ENCODE measurements around the gene ITPR2.

DNA sequence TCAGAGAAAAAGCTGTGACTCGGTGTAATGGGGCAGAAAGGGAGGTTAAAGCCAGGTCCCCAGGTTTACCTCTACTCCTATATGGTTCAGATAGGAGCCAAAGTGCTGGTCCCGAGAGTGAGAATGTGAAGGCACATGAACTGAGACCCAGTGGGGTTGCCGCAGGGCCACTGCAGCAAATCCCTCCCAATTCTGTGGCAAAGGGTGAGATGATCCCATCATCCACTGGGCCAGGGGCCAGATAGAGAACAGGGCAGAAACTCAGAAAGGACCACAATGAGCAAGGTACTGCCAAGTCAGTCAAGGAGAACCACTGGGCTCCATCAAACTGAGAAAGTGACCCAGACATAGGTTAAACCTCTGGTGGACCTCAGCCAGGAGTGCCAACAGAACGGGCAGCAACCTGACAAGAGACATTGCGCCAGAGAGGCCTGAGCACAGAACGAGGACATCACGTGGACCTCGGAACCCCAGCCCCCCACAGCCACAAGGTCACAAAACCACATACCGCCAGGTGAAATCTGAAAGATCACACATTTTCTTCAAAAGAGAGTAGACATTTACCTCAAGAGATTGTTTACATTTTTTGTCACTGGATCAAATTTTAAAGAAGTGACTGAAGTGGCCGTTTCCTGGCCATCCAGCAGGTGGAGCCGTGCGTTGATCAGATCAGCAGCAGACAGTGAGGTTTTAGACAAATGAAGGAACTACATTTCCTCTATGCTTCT, 20.5 kb upstream of the ITPR2 start:
- peak; percentile 72 to 94 (median 84) for TF ChIP-seq CTCF (IDR thresholded peaks at IDR 0.05)
- TF ChIP-seq POLR2A (IDR thresholded peaks at IDR 0.05): no peak

Measured in Peyer's patch (tissue), 4 donors.